Stimulated activated CD8-positive, alpha-beta memory T cell treated with anti-CD3 and anti-CD28 coated beads, Interleukin-7, amount 100 ng/mL, for 24 hours (primary cell): ENCODE data around the gene FKBP5.
"Not testable (repeated sequence)": the region's sequence is repeated elsewhere in the genome, so short reads cannot be mapped to it uniquely, and the experiment has no call there.

Experiments used
- DNase-seq: peaks from one replicate; pipeline ENCODE4 v3.0.0-alpha.2; 2020; ENCODE audit warnings: low read depth

Gene FKBP5

DNA sequence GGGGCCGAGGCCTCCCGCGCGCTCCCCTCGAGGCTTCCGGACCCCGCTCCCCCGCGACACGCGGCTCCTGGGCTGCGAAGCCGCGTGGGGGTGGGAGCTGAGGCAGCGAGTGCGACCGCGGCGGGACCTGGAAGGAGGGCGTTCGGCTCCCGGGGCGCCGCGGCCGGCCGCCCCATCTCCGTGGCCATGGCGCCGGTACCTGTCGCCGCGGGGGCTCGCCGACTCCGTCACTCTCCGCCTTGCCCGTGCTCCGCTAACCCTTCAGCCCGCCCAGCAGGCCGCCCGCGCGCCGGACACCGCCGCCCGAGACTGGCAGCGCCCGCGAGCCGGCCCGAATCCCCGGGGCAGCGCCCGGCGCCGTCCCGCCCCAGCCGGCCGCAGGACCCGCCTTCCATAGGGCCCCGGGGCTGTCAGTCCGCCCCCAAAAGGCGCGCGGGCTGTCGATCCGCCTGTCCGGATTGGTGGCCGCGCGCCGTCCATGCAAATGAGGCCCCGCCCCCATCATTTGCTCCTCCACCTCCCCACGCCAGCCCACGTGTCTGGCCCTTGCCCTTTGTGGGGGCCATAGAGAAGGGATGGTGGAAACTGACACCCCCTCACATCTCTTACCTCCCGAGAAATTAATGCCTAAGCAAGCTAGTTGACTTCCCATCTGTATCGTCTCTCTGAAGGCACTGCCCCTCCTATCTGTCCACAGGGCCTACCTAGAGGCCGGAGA lies at the start of gene FKBP5:
Gene FKBP5, minus strand, starts transcription at position 311 of the 718 bp plus-strand sequence. CDS start 46,091 bp downstream, outside the sequence.
- DNase-seq: peak; percentile 78

DNA sequence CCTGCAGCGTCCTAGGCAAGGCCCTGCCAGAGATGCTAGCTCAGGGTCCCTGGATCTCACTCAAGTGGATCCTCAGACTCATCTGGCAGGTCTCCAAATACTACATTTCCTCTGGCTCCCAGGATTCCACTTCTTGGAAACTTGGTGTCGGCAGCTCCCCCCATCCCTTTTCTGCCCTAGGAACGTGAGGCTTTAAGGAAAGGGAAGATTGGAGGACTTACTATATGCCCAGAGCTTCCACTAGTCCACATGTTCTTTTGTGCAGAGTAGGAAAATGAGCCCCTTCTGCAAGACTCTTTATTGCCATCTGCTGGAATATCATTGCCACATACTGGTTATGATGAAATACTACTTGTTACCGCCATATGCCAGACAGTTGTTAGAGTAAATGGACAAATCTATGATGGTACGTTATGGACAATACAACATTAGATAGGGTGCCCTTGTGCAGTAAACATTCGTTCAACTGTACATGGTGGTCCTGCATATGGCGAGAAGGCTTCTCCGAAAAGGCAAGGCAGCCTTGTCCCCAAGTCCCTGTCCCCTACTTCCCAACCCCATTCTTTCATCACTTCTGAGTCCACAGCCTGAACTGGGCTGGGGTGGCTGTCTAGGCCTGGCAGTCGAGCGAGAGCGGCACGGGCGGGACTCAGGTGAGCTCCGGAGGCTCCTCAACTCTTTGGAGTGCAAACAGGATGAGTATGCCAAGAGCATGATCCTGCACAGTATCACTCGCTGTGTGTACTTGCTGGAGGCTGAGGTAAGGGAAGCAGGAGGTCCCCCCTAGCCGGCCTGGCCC lies 48.9 kb upstream of the FKBP5 start:
- no peak for DNase-seq

DNA sequence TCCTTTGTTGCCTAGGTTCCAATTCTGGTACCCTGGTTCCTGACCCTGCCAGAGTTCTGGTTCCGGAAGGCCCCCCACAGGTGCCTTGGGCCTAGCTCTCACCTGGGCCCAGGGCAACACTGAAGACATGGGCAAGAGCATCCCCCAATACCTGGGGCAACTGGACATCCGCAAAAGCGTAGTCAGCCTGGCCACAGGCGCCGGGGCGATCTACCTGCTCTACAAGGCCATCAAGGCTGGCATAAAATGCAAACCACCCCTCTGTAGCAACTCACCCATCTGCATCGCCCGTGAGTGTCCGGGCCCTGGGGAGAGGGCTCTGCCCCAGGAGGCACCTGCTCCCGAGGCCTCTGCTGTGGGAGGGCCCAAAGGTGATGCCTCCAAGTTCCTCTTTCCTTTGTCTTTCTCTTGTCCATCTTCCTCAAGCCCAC lies 48.3 kb upstream of the FKBP5 start, which contains the start of gene ARMC12:
Gene ARMC12, plus strand, starts transcription at position 51 of the 431 bp plus-strand sequence. Its CDS starts 77 bp downstream, at position 128.
- DNase-seq: no peak

DNA sequence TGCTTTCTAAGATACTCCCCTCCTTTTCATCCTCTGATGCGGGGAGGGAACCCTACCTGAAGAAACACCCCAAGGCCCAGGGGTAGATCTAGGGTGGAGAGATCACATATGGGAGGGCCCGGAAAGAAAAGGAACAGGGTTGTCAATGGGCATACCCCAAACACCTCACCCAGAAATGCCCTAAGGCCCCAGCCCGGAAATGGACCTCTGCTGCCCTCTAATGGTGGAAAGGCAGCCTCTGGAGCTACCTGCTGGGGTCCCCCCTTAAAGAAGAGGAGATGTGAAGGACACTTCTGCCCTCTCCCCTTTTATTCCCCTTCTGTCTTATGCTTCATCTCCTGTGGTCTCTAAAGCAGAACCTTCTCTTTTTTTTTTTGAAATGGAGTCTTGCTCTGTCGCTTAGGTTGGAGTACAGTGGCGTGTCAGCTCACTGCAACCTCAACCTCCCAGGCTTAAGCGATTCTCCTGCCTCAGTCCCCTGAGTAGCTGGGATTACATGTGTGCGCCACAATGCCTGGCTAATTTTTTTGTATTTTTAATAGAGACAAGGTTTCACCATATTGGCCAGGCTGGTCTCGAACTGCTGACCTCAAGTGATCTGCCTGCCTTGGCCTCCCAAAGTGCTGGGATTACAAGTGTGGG lies 47.7 kb upstream of the FKBP5 start:
- peak; percentile 75 for DNase-seq

DNA sequence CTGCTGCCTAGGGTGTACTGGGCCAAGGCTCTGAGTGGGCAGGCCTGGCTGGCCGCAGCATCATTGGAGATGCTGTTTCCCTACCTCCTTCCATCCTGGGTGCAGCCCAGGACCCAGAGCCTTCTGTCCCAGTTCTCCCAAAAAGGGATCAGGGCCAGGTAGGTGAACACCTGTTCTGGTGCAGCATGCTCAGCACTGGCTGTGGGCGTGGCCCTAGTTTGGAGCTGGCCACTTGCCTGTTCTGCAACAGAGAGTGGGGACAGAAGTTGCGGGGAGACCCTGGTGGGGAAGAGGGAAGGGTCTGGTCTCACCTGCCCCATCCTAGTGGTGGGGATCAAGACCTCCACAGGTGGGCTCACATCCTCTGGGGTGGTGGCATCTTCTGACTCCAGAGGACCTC lies 46.7 kb upstream of the FKBP5 start:
- DNase-seq: no peak

DNA sequence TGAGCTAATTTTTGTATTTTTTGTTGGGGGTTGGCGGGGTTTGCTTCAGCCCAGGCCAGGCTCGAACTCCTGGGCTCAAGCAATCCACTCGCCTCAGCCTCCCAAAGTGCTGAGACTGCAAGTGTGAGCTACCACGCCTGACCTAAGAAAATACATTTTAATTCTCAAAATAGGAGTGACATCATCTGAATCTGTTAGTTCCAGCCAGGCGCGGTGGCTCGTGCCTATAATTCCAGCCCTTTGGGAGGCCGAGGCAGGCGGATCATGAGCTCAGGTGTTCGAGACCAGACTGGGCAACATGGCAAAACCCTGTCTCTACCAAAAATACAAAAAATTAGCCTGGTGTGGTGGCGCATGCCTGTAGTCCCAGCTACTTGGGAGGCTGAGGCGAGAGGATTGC lies 45.6 kb upstream of the FKBP5 start:
- DNase-seq: not testable (repeated sequence)

DNA sequence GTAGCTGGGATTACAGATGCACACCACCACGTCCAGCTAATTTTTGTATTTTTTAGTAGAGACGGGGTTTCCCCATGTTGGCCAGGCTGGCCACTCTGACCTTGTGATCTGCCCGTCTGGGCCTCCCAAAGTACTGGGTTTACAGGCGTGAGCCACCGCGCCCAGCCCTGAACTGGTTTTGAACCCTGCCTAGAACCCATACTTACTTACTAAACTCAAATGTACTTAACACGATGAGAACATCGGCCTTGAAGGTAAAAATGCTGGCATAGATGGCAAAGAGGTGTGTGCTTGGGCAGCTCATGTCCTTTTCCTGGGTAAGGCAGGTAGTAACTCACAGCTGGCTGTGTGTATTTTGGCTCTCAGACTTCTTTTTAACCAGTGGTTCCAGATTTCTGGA lies 44.9 kb upstream of the FKBP5 start:
- DNase-seq: no peak

DNA sequence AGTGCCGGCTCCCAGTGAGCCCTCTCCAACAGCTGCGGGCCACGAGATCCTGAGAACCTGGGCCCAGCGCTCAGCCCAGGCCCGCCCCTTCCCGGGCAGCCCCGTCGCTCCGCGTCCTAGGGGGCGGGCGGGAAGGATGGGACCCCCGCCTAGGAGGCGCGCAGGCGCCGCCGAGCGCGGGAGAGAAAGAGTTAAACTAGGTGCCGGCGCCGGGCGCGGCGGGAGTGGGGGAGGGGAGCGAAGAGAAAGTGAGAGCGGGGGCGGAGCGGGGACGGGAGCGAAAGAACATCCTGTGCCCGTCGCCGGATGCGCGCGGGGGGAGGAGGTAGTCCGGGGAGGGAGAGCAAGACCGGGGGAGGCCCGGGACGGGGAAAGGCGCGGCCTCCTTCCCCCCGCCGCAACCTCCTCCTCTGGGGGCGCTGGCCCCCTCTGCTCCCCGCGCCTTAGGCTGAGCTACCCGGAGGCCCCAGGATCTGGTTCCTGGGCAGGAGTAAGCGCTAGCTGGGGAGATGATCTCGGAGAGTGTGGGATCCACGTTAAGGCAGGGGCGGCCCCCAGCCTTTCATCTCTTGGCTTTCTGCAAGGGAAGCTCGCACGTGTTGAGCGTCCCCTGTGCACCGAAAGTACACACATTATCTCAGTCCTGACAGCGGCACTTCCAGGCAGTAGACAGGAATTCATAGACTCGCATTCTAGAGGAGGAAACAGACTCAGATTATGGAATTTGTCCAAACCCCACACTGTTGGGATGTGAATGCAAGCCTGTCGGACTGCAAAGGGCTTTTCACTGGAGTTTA lies 43.2 kb upstream of the FKBP5 start:
- DNase-seq: peak; percentile 92

DNA sequence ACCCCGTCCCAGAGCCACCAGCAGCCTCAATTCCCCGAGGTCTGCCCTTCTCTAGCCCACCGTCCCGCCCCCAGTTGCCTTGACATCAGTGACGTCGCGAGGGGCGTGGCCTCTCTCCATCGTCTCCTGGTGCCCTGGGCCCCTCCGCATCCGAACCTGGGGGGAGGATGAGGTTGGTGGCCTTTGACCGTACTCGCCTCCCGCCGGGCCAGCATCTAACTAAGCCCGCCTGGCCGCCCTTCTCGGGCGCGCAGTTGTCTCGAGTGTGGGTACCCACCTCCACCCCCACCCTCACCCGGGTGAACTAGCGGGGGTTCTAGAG lies 42.7 kb upstream of the FKBP5 start:
- peak; percentile 96 for DNase-seq

DNA sequence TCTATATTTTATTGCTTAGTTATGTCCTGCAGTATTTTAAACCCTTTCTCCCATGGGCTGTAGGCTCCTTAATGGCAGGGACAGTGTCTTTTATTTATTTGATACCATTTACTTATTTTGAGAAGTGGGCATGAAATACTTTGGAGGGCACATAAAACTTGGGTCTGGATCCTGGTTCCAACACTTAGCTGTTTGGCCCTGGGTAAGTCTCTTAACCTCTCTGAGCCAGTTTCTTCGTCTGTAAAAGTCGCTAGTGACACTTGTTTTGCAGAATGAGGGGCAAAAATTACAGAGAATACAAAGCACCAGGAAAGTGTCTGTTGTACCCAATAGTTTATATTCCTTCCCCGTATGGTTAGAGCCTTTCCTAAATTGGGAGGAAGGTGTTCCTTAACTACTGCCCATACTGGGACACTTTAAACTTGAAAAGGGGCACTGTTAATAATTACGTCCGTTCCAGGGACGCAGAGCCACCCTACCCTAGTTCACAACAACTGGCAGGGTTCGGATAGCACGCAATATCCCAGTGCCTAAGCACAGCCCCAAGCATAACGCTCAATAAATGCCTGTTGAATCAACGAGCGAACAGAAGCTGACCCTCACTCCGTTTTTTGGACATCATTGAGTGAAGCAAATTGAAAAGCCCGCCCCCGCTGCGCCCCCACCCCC lies 42.2 kb upstream of the FKBP5 start:
- DNase-seq: no peak

DNA sequence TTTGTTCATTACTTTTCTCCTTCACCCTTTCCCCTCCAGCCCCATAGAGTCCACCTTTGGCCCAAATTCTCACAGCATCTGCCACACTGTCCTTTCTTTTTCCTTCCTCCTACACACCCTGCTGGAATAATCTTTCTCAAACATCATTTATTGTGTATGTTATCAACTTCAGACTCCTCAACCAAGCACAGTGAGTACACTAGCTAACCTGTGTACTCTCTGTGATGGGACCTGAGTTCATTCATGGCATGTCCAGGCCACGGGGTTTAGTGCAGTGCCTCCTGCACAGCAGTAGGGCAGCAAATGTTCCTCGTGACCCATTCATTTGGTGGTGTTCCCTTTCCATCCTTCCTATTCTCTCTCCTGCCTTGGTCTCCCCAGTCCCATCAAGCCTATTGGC lies 41.0 kb upstream of the FKBP5 start:
- DNase-seq: no peak

DNA sequence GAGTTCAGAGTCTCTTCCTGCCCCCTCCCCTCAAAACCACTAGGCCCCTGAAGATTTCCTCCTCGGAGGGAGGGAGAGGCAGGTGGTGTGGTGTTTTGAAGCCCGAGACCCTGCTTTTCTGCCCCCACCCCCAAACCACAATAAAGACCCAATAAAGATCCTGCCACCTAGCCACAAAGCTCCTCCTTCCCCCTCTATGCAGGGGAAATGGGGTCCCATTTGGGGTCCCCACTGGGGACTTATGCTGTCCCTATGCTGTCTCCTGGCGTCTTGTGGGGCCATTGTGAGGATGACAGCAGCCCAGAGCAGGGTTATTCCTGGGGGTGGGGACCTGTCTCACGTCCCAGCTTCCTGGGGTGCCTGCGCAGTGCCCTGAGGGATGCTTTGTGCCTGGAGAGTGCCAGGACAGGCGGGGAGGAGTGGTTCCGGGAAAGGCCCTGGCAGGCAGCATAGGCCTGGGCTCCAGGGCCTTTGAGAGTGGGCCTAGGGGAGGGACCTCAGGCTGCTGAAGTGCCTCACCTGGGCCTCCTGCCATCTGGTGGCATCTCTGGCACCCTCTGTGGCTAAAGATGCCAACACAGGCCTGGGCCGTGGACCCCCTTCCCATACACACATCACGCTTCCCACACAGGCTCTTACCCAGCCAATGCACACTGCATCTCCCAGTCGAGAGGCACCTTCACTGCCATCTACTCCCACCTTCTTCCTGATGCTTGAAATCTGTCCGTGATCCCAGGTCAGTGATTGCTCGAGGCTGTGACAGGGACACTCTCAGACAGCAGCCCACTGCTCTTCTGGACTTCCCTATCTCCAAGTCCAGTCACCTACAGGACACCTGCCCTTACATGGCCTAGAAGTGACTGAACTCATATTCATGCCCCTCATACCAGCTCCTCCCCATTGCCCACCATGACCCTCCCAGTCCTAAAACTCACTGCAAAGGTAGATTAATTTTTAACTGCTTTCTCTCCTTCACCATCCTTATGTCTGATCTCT lies 40.3 kb upstream of the FKBP5 start:
- DNase-seq: no peak

DNA sequence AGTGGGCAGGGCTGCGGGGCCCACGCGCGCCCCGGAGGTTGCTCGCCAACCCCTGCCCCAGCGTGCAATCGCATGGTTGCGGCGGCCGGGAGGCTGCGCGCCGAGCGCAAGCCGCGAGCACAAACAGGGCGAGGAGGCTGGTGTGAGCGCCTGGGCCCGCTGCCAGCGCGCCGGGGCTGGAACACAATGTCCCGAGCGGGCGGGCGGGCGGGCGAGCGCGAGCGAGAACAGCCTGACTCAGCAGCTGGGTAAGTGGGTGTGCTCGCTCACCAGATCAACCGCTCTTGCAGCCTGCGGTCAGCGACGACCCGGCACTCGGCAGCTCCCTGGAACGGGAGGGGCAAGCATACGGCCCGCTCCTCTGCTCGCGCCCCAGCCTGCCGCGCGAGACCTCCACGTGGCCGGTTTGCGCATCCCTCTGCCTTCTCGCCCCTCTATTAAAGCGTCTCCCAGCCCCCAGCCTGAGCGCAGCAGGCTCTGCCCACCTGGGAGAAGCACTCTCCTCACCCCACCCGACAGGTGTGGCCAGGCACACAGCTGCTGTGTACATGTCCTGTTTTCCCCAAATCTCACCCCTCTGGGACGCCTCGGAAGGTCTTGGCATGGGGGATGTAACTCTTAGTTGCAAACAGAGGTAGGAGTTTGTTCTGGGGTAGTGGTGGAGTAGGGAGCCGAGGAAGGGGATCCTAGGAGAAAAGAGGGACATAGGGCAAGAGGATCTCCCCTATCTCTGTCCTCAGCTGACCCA lies 39.4 kb upstream of the FKBP5 start:
- DNase-seq: peak; percentile 63

DNA sequence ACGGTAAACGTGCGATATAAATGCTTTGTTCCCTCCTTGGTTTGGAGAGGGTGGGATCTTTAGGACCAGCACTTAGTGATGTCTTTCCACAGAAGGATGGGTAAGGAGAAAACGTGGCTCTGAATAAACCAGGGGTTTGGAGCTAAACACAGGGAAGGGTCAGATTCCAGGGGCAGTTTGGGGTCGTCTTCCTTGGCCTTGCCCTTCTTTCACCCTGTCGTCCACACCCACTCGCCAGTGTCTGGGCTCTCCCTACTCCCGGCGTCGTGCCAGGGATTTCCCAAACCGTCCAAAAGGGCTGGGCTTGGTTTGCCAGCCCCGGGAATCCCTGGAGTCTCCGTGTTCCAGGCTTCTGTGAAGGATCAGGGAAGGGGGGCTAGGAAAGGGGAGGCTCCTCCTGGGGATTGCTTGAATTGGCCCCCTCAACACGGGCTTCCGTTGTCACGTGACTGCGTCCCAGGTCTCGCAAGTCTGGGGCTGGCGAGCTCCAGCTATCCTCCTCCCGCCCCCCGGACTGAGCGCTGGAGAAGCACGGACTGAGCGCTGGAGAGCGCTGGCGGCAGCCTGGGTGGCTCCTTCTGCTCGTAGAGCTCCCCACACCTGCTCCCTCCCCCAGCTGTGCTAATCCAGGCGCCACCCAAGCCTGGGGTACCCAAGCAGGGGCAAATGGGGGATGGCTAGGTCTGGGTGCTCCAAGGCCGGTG lies 38.7 kb upstream of the FKBP5 start:
- DNase-seq: no peak

DNA sequence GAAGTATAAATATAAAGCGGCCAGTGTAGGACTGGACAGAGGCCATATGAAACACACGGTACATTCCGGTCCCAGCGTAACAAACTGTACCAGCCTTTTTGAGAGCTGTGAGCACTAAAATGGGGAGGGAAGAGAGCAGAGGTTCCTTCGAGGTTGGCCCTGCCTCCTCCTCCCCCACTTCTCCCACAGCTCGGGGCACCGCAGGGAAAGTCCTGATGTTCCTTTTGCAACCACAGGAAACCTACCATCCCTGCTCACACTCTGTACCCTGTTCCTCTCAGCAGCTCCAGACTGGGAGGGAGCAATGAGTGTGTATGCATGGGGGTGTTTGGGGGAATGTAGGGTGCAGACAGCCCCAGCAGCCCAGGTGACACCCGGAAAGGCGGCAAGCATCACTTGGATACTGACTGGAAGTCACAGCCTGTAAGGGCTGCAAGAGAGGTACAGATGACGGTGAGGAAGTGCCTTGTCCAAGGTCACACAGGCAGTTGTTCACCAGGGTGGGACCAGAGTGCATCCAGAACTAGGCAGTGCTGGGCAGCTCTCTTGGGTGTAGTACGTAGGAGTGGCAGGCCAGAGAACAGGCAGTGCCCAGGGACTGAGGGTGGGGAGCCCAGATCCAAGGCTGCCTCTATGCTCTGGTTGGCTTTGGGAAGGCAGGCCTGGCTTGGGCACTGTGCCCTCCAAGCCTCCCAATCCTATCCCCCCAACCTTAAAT lies 37.2 kb upstream of the FKBP5 start:
- DNase-seq: no peak

DNA sequence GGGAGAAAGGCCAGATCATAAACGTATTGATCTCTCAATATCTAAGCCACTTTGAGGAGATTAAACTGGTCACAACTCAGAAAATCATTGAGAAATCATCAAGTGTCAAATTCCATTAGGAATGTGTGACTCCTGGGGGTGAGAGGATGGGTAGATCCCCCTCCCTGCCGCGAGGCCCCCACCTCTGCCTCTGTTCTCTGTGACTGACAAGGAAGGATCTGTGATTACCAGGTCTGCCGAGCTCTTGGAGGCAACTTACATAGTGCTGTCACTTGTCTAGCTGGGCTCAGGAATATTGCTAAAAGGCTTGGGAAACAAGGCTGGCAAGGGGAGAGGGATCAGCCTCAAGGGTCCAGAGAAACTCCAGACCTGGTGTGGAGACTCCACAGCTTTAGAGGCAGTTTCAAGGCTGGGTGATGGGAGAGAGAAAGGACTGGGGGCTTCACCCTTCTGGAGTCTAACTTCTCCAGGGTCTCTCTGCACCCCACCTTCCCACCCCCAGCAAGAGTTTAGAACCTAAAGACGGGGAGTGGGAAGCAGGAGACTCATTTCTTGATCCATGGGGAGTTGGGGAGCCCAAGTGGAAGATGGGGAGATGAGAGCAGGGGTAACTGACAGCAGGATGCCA lies 36.5 kb upstream of the FKBP5 start:
- DNase-seq: no peak

DNA sequence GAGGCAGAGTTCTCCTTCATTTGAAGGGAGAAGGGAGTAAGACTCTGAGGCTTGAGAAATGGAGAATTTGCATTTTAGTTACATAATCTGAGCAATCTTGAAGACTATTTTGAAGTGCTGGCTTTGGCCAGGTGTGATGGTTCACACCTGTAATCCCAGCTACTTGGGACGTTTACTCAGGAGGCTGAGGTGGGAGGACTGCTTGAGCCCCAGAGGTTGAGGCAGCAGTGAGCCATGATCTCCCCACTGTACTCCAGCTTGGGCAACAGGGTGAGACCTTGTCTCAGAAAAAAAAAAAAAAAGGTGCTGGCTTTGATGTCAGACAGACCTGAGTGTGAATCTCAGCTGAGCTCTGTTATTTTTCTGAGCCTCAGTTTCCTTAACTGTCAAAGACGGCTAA lies 35.8 kb upstream of the FKBP5 start:
- DNase-seq: no peak

DNA sequence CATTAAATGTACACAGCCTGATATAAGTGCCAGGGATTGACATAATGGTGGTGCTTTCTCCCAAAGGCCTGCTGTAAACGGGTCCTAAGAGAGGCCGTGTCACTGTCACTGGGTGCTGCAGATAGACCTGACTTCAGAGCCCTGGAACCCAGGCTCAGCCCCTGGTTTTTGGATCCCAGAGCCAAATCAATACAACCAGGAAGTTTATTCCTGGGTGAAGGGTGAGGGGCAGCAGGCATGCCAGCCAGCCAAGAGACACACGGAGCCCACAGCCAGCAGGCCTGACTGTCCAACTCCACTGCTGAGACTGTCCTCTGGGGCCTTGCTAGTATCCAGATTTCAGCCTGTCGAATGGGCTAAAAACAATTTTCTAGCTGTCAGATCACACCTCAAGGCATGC lies 35.3 kb upstream of the FKBP5 start:
- DNase-seq: no peak
